Prostate gland (tissue), 2 donors: ENCODE data around the gene DIPK1C. TPM values are rescaled to one million over a fixed set of nuclear protein-coding genes. Genes with fewer than 3 reads are reported as not detected.

Source experiments
- DNase-seq: peaks from one replicate; pipeline ENCODE4 v3.0.0-alpha.2; 2019; ENCODE audit warnings: low spot score
- H3K27ac ChIP-seq, 2 donors: fragments of 200-600 bp; sonication (generic); 2 replicates each; pipeline ENCODE4 v1.5.1; 2017 to 2019
- H3K27me3 ChIP-seq: fragments of 200-600 bp; sonication (generic); replicated peaks from 2 replicates; pipeline ENCODE4 v1.5.1; 2019; ENCODE audit not compliant: insufficient read depth
- H3K36me3 ChIP-seq, 2 donors: fragments of 200-600 bp; sonication (generic); 1 replicate in 1 of 2; 2 replicates in 1 of 2; pipeline versions ENCODE4 v1.5.1 to v1.8.1; 2017 to 2019
- H3K4me1 ChIP-seq: fragments of 200-600 bp; sonication (generic); replicated peaks from 2 replicates; pipeline ENCODE4 v1.5.1; 2019
- H3K4me3 ChIP-seq, 2 donors: fragments of 200-600 bp; sonication (generic); 2 replicates each; pipeline ENCODE4 v1.5.1; 2017 to 2019
- H3K9me3 ChIP-seq: fragments of 200-600 bp; sonication (generic); 2 replicates; pipeline ENCODE4 v1.5.1; 2017
- POLR2A ChIP-seq: fragments of 450-650 bp; IDR thresholded peaks from one replicate; pipeline ENCODE4 v1.6.1; 2016; ENCODE audit warnings: antibody characterized with exemption, mild to moderate bottlenecking
- POLR2AphosphoS5 ChIP-seq: sonication (generic); formaldehyde crosslinking; IDR thresholded peaks from one replicate; pipeline ENCODE4 v1.6.1; 2017; ENCODE audit warnings: antibody characterized with exemption
- whole genome bisulfite sequencing: methylation state at CpG from one replicate; pipeline ENCODE4 v1.1.5; 2018; 5-methylcytosine and 5-hydroxymethylcytosine counted together
- intact Hi-C: fragments of 100-400 bp; cut with DNase I; formaldehyde crosslinking; loops from one replicate; pipeline ENCODE4 v1.14.2; 2022
- total RNA-seq, 2 donors: library from RNA; depleted of rRNA; stranded (reverse); fragments of >200 nt; gene quantifications; one replicate each; pipeline ENCODE4 v1.1.0, GENCODE V29; 2016
- TF ChIP-seq, protein P1 (sequence below), 4 experiments: fragments of 200-600 bp in 2 of 4; fragments of 450-650 bp in 2 of 4; sonication (generic) in 2 of 4; IDR thresholded peaks; 1 replicate in 3 of 4; 2 replicates in 1 of 4; pipeline ENCODE4 v1.5.1; 2016 to 2019; ENCODE audit warnings: antibody characterized with exemption in 4 of 4, mild to moderate bottlenecking in 2 of 4, moderate library complexity in 2 of 4

The DIPK1C gene
- total RNA-seq, 2 donors from 2014 or later, result 10.8 TPM; not detected in 1

- no peaks in the 10 kb centered on the region for H3K9me3 ChIP-seq
- WGBS, result 97% methylated on average over 7 of the region's 7 CpGs
- no peak for DNase-seq
- peaks cover 7% of the 10 kb centered on the region for H3K27me3 ChIP-seq
- H3K4me3 ChIP-seq, result no peak overlapping the region
- no peaks in the 10 kb centered on the region for H3K36me3 ChIP-seq
- intact Hi-C loops, result no loop called here
- TF ChIP-seq POLR2A (no peak), POLR2AphosphoS5 (no peak)
- TF ChIP-seq, protein P1, sequence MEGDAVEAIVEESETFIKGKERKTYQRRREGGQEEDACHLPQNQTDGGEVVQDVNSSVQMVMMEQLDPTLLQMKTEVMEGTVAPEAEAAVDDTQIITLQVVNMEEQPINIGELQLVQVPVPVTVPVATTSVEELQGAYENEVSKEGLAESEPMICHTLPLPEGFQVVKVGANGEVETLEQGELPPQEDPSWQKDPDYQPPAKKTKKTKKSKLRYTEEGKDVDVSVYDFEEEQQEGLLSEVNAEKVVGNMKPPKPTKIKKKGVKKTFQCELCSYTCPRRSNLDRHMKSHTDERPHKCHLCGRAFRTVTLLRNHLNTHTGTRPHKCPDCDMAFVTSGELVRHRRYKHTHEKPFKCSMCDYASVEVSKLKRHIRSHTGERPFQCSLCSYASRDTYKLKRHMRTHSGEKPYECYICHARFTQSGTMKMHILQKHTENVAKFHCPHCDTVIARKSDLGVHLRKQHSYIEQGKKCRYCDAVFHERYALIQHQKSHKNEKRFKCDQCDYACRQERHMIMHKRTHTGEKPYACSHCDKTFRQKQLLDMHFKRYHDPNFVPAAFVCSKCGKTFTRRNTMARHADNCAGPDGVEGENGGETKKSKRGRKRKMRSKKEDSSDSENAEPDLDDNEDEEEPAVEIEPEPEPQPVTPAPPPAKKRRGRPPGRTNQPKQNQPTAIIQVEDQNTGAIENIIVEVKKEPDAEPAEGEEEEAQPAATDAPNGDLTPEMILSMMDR (IDR thresholded peaks at IDR 0.05), result no peak
- H3K4me1 ChIP-seq, result peaks cover 3% of the 10 kb centered on the region
- no peak overlapping the region for H3K27ac ChIP-seq
Observed at GRCh38 chr18:74460825-74461224, 3.7 kb upstream of the DIPK1C start.

- Histone ChIP-seq H3K4me3 (no peak overlapping the region), H3K27ac (no peak overlapping the region), H3K27me3 (peaks cover 7% of the 10 kb centered on the region), H3K9me3 (no peaks in the 10 kb centered on the region), H3K4me1 (peaks cover 3% of the 10 kb centered on the region), H3K36me3 (no peaks in the 10 kb centered on the region)
- intact Hi-C loops, result no loop called here
- no peak for TF ChIP-seq POLR2A
- TF ChIP-seq, protein P1 (IDR thresholded peaks at IDR 0.05), result no peak
- WGBS, result 66% methylated on average over 7 of the region's 7 CpGs
- no peak for DNase-seq
Observed at GRCh38 chr18:74459889-74460288, 2.8 kb upstream of the DIPK1C start.

DNA sequence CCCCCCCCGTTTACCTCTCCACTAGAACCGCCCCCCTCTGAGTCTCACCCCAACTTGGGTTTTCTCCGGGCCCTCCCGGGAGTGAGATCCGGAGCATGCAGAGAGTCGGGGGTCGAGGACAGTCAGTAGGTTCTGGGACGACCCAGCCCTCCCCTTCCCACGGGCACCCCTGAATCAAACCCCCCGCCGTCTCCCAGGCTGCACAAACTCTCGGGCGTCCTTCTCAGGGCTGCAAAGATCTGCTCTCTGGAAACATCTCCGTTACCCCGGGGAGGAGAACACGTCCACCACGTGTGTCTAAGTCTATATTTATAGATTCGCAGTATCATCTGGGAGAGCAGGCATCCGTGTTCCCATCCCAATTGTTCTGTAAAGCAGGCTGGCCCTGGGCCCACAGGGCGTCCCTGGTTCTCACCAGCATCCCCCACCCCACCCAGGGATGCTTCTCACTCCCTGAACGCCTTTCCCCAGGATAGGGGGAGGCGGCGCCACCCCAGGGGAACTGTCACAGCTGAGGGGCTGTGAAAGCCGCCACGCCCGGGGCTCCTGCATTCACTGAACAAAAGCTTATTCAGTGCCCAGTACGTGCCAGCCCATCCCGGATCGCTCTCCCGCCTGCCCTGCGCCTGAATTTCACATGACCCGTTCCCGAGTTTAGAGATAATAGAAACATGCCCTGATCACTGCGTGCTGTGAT, 765 bp upstream of the DIPK1C start:
- no peak for DNase-seq
- Histone ChIP-seq H3K4me3 (no peak overlapping the region), H3K4me1 (peaks cover 3% of the 10 kb centered on the region), H3K27ac (no peak overlapping the region), H3K9me3 (no peaks in the 10 kb centered on the region), H3K27me3 (peaks cover 7% of the 10 kb centered on the region), H3K36me3 (no peaks in the 10 kb centered on the region)
- WGBS, result 12% methylated on average over 34 of the region's 34 CpGs
- intact Hi-C loops, result no loop called here
- TF ChIP-seq, protein P1 (IDR thresholded peaks at IDR 0.05), result no peak
- TF ChIP-seq POLR2A, result no peak
- no peak for TF ChIP-seq POLR2AphosphoS5

GRCh38 chr18:74456349-74457042, 612 bp downstream of the DIPK1C start:
- TF ChIP-seq POLR2A (no peak), POLR2AphosphoS5 (no peak)
- TF ChIP-seq, protein P1 (IDR thresholded peaks at IDR 0.05), result no peak
- no peak overlapping the region for H3K27ac ChIP-seq
- H3K4me3 ChIP-seq, result peak overlapping the region; percentile 21 to 26
- under 1% methylated on average over 49 of the region's 69 CpGs for WGBS
- peaks cover 3% of the 10 kb centered on the region for H3K4me1 ChIP-seq
- H3K27me3 ChIP-seq, result peaks cover 7% of the 10 kb centered on the region
- no peaks in the 10 kb centered on the region for H3K9me3 ChIP-seq
- H3K36me3 ChIP-seq, result no peaks in the 10 kb centered on the region
- DNase-seq, result no peak
- intact Hi-C loops, result no loop called here

DNA sequence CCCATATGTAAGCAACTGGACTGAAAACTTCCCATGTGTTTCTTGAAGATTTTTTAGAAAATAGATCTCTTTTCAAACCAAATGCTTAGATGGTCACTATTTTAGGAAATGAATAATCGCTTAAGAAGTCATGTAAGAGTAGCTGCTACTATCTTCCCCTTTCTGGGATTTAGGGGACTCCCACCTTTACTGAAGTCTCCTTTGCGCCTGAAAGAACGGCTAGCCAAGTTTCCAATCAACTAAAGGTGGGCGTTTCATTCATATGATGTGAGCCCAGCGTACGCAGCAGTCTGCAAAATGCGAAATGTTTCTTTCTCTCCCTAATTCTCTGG, 1.1 kb downstream of the DIPK1C start:
- DNase-seq, result no peak
- H3K27me3 ChIP-seq, result peaks cover 7% of the 10 kb centered on the region

More for the DNA sequence above, 1.1 kb downstream of the DIPK1C start:
- no peaks in the 10 kb centered on the region for H3K36me3 ChIP-seq
- TF ChIP-seq POLR2AphosphoS5 (no peak), POLR2A (no peak)
- TF ChIP-seq, protein P1 (IDR thresholded peaks at IDR 0.05), result no peak
- H3K4me1 ChIP-seq, result peaks cover 3% of the 10 kb centered on the region
- WGBS, result 31% methylated on average over 7 of the region's 7 CpGs
- H3K27ac ChIP-seq, result no peak overlapping the region
- peak overlapping the region in 1 of 2 donors; percentile 26 for H3K4me3 ChIP-seq
- intact Hi-C loops, result no loop called here
- H3K9me3 ChIP-seq, result no peaks in the 10 kb centered on the region
